Neural progenitor cell (in vitro differentiated cells): ENCODE results near the gene KLC1. TPM values are rescaled to one million over a fixed set of nuclear protein-coding genes. Genes with fewer than 3 reads are reported as not detected.
"Not testable (repeated sequence)": the region's sequence is repeated elsewhere in the genome, so short reads cannot be mapped to it uniquely, and the experiment has no call there.

Experiments
- DNase-seq: peaks from one replicate; pipeline ENCODE4 v3.0.0-alpha.2; 2016; ENCODE audit warnings: low spot score
- H2AFZ ChIP-seq: fragments of 200-600 bp; sonication (generic); replicated peaks from 2 replicates; pipeline ENCODE4 v1.6.1; 2016; ENCODE audit warnings: antibody characterized with exemption
- H3F3A ChIP-seq: fragments of 200-600 bp; sonication (generic); 2 replicates; pipeline ENCODE4 v1.6.1; 2016; ENCODE audit warnings: antibody characterized with exemption, low read depth
- H3K27ac ChIP-seq: fragments of 200-600 bp; sonication (generic); 2 replicates; pipeline ENCODE4 v1.5.1; 2016; ENCODE audit warnings: mild to moderate bottlenecking
- H3K27me3 ChIP-seq: fragments of 200-600 bp; sonication (generic); 2 replicates; pipeline ENCODE4 v1.6.1; 2016; ENCODE audit warnings: mild to moderate bottlenecking, moderate library complexity
- H3K36me3 ChIP-seq: fragments of 200-600 bp; sonication (generic); 2 replicates; pipeline ENCODE4 v1.5.1; 2016
- H3K4me1 ChIP-seq: fragments of 200-600 bp; sonication (generic); 2 replicates; pipeline ENCODE4 v1.6.1; 2016; ENCODE audit warnings: mixed run types
- H3K4me2 ChIP-seq: fragments of 200-600 bp; sonication (generic); 2 replicates; pipeline ENCODE4 v1.6.1; 2016
- H3K4me3 ChIP-seq: fragments of 200-600 bp; sonication (generic); 2 replicates; pipeline ENCODE4 v1.5.1; 2016
- H3K79me2 ChIP-seq: fragments of 200-600 bp; sonication (generic); 2 replicates; pipeline ENCODE4 v1.6.1; 2016; ENCODE audit warnings: low read depth
- H3K9ac ChIP-seq: fragments of 200-600 bp; sonication (generic); 2 replicates; pipeline ENCODE4 v1.6.1; 2016
- H3K9me3 ChIP-seq: fragments of 200-600 bp; sonication (generic); 2 replicates; pipeline ENCODE4 v1.5.1; 2016; ENCODE audit warnings: low read depth
- H4K20me1 ChIP-seq: fragments of 200-600 bp; sonication (generic); 2 replicates; pipeline ENCODE4 v1.6.1; 2016; ENCODE audit warnings: low read depth
- H3K27ac Mint-ChIP-seq: 3 replicates; pipeline ENCODE4 v1.8.0; 2021; ENCODE audit warnings: mixed read lengths
- H3K27me3 Mint-ChIP-seq: 2 replicates; pipeline ENCODE4 v1.8.0; 2022; ENCODE audit warnings: low read depth, mild to moderate bottlenecking, inconsistent platforms, moderate library complexity, mixed read lengths; ENCODE audit not compliant: insufficient read depth
- H3K36me3 Mint-ChIP-seq: 3 replicates; pipeline ENCODE4 v1.8.0; 2021; ENCODE audit warnings: mixed read lengths
- H3K4me1 Mint-ChIP-seq: 3 replicates; pipeline ENCODE4 v1.8.0; 2021; ENCODE audit warnings: mixed read lengths
- H3K4me3 Mint-ChIP-seq: 3 replicates; pipeline ENCODE4 v1.8.0; 2021; ENCODE audit warnings: mild to moderate bottlenecking, moderate library complexity, mixed read lengths
- H3K9me3 Mint-ChIP-seq: 3 replicates; pipeline ENCODE4 v1.8.0; 2020; ENCODE audit warnings: mixed read lengths
- CTCF ChIP-seq: fragments of 200-600 bp; sonication (generic); IDR thresholded peaks from 2 replicates; pipeline ENCODE4 v1.5.1; 2017; ENCODE audit warnings: antibody characterized with exemption, mild to moderate bottlenecking
- EZH2 ChIP-seq: fragments of 200-600 bp; sonication (generic); IDR thresholded peaks from 2 replicates; pipeline ENCODE4 v1.6.1; 2017; ENCODE audit warnings: antibody characterized with exemption, mild to moderate bottlenecking, moderate library complexity
- EZH2phosphoT487 ChIP-seq: fragments of 200-600 bp; sonication (generic); IDR thresholded peaks from 2 replicates; pipeline ENCODE4 v1.6.1; 2017; ENCODE audit warnings: antibody characterized with exemption
- total RNA-seq: library from RNA; depleted of rRNA; stranded (reverse); fragments of >200 nt; gene quantifications from 2 replicates; pipeline ENCODE4 v1.2.3, GENCODE V29; 2015; ENCODE audit warnings: low replicate concordance

Gene KLC1
- total RNA-seq, 1 donor from 2014 or later, result 163 TPM

- Mint-ChIP-seq H3K4me1 (peaks cover 2% of the 10 kb centered on the region), H3K36me3 (peaks cover 18% of the 10 kb centered on the region), H3K9me3 (no peaks in the 10 kb centered on the region), H3K4me3 (no peak overlapping the region), H3K27me3 (no peaks in the 10 kb centered on the region), H3K27ac (no peak overlapping the region)
- no peak overlapping the region for H3K9ac ChIP-seq
- H3K4me1 ChIP-seq, result no peaks in the 10 kb centered on the region
- peaks cover 29% of the 10 kb centered on the region for H4K20me1 ChIP-seq
- no peaks in the 10 kb centered on the region for H3K9me3 ChIP-seq
- no peaks in the 10 kb centered on the region for H3K27me3 ChIP-seq
- no peaks in the 10 kb centered on the region for H3F3A ChIP-seq
- H3K36me3 ChIP-seq, result no peaks in the 10 kb centered on the region
- H2AFZ ChIP-seq, result no peak overlapping the region
- no peaks in the 10 kb centered on the region for H3K79me2 ChIP-seq
- TF ChIP-seq EZH2, result no peak
- no peak for TF ChIP-seq CTCF
- TF ChIP-seq EZH2phosphoT487, result no peak
- H3K27ac ChIP-seq, result no peak overlapping the region
- no peak overlapping the region for H3K4me2 ChIP-seq
- no peak overlapping the region for H3K4me3 ChIP-seq
- no peak for DNase-seq
Measured at GRCh38 chr14:103688441-103688840, 59.4 kb downstream of the KLC1 start.

GRCh38 chr14:103688906-103689902 is 60.2 kb downstream of the KLC1 start:
- DNase-seq, result no peak
- peaks cover 20% of the 10 kb centered on the region for H3K36me3 Mint-ChIP-seq
- no peaks in the 10 kb centered on the region for H3K4me1 ChIP-seq
- H3K4me2 ChIP-seq, result no peak overlapping the region
- H3K9me3 Mint-ChIP-seq, result no peaks in the 10 kb centered on the region
- peak overlapping the region; percentile 29 for H3K27ac ChIP-seq
- H3K4me3 ChIP-seq, result no peak overlapping the region
- peaks cover 2% of the 10 kb centered on the region for H3K4me1 Mint-ChIP-seq
- no peaks in the 10 kb centered on the region for H3F3A ChIP-seq
- no peaks in the 10 kb centered on the region for H3K36me3 ChIP-seq
- H3K27ac Mint-ChIP-seq, result no peak overlapping the region
- H3K4me3 Mint-ChIP-seq, result no peak overlapping the region
- H2AFZ ChIP-seq, result no peak overlapping the region
- peak overlapping the region; percentile 27 for H3K9ac ChIP-seq
- H3K27me3 ChIP-seq, result no peaks in the 10 kb centered on the region
- TF ChIP-seq EZH2 (no peak), CTCF (no peak), EZH2phosphoT487 (no peak)
- peaks cover 32% of the 10 kb centered on the region for H4K20me1 ChIP-seq
- H3K79me2 ChIP-seq, result no peaks in the 10 kb centered on the region
- no peaks in the 10 kb centered on the region for H3K9me3 ChIP-seq
- H3K27me3 Mint-ChIP-seq, result no peaks in the 10 kb centered on the region

- Mint-ChIP-seq H3K4me1 (peaks cover 3% of the 10 kb centered on the region), H3K36me3 (peaks cover 18% of the 10 kb centered on the region), H3K27me3 (no peaks in the 10 kb centered on the region), H3K4me3 (no peak overlapping the region), H3K9me3 (no peaks in the 10 kb centered on the region), H3K27ac (peak overlapping the region; percentile 15)
- H3K4me2 ChIP-seq, result no peak overlapping the region
- no peak overlapping the region for H2AFZ ChIP-seq
- no peak overlapping the region for H3K9ac ChIP-seq
- no peak for TF ChIP-seq EZH2phosphoT487
- TF ChIP-seq CTCF, result no peak
- TF ChIP-seq EZH2, result no peak
- no peak overlapping the region for H3K27ac ChIP-seq
- H3K27me3 ChIP-seq, result no peaks in the 10 kb centered on the region
- no peaks in the 10 kb centered on the region for H3K79me2 ChIP-seq
- DNase-seq, result no peak
- no peaks in the 10 kb centered on the region for H3K9me3 ChIP-seq
- H3K4me3 ChIP-seq, result no peak overlapping the region
- peaks cover under 1% of the 10 kb centered on the region for H3K4me1 ChIP-seq
- H3F3A ChIP-seq, result no peaks in the 10 kb centered on the region
- no peaks in the 10 kb centered on the region for H3K36me3 ChIP-seq
- peaks cover 40% of the 10 kb centered on the region for H4K20me1 ChIP-seq
Measured at GRCh38 chr14:103690332-103690731, 61.3 kb downstream of the KLC1 start.

GRCh38 chr14:103691655-103692054 is 62.6 kb downstream of the KLC1 start:
- not testable (repeated sequence) for H3K36me3 ChIP-seq, H3K79me2 ChIP-seq, H3F3A ChIP-seq, H3K4me2 ChIP-seq, H3K27me3 Mint-ChIP-seq, H3K27ac Mint-ChIP-seq, H3K9me3 Mint-ChIP-seq, H2AFZ ChIP-seq, DNase-seq, H3K9me3 ChIP-seq, H3K4me3 Mint-ChIP-seq, H3K4me1 ChIP-seq, H3K27me3 ChIP-seq, H3K27ac ChIP-seq, H3K9ac ChIP-seq, H3K4me3 ChIP-seq
- H4K20me1 ChIP-seq, result peaks cover 48% of the 10 kb centered on the region
- H3K4me1 Mint-ChIP-seq, result peaks cover 16% of the 10 kb centered on the region
- H3K36me3 Mint-ChIP-seq, result peaks cover 15% of the 10 kb centered on the region
